Activated CD4-positive, alpha-beta T cell treated with anti-CD3 and anti-CD28 coated beads for 4 hours (primary cell): ENCODE data around the gene ZNF593.

Experiments used
- DNase-seq, 2 donors: peaks; one replicate each; pipeline ENCODE4 v3.0.0-alpha.2; 2020

The ZNF593 gene

GRCh38 chr1:26153966-26154532, 15.7 kb upstream of the ZNF593 start:
- no peak for DNase-seq

GRCh38 chr1:26154750-26155149, 15.0 kb upstream of the ZNF593 start:
- no peak for DNase-seq

- DNase-seq = no peak
Measured at GRCh38 chr1:26155370-26156284, 14.1 kb upstream of the ZNF593 start.

GRCh38 chr1:26156285-26157038, 13.2 kb upstream of the ZNF593 start:
- no peak for DNase-seq

GRCh38 chr1:26158271-26158907, 11.3 kb upstream of the ZNF593 start:
- no peak for DNase-seq

GRCh38 chr1:26158908-26159742, 10.6 kb upstream of the ZNF593 start, which contains the start of gene FAM110D:
Gene FAM110D (plus strand): TSS chr1:26159079. CDS start chr1:26161292, 2,213 bp downstream.
- no peak for DNase-seq

- DNase-seq = no peak
Measured at GRCh38 chr1:26159743-26160039, 10.0 kb upstream of the ZNF593 start.

GRCh38 chr1:26160527-26161414, 8.9 kb upstream of the ZNF593 start:
- DNase-seq = no peak

- DNase-seq = peak in 1 of 2 donors; percentile 26
Measured at GRCh38 chr1:26161415-26162219, 8.1 kb upstream of the ZNF593 start.

- no peak for DNase-seq
Measured at GRCh38 chr1:26162220-26162709, 7.4 kb upstream of the ZNF593 start.

GRCh38 chr1:26163684-26164035, 6.0 kb upstream of the ZNF593 start:
- DNase-seq = no peak

GRCh38 chr1:26164036-26164860, 5.5 kb upstream of the ZNF593 start:
- DNase-seq = peak; percentile 45 to 47

GRCh38 chr1:26164861-26165842, 4.6 kb upstream of the ZNF593 start:
- no peak for DNase-seq

- no peak for DNase-seq
Measured at GRCh38 chr1:26166719-26167281, 2.9 kb upstream of the ZNF593 start.

GRCh38 chr1:26168410-26169197, 1.1 kb upstream of the ZNF593 start, which contains the start of gene C1orf232:
Gene C1orf232 (minus strand): TSS chr1:26168963. CDS start chr1:26168499, 464 bp downstream.
- DNase-seq = no peak

GRCh38 chr1:26169198-26169554, 532 bp upstream of the ZNF593 start:
- DNase-seq = no peak

- no peak for DNase-seq
Measured at GRCh38 chr1:26170472-26170821, 739 bp downstream of the ZNF593 start.
